HG03139 (cell line): ENCODE results near the gene CEND1.
"Not testable (repeated sequence)": the region's sequence is repeated elsewhere in the genome, so short reads cannot be mapped to it uniquely, and the experiment has no call there.

Experiments
- ATAC-seq: cut with Tn5 transposase; IDR thresholded peaks from one replicate; pipeline ENCODE4 v1.9.1; 2021; ENCODE audit not compliant: unreplicated experiment

The CEND1 gene

DNA sequence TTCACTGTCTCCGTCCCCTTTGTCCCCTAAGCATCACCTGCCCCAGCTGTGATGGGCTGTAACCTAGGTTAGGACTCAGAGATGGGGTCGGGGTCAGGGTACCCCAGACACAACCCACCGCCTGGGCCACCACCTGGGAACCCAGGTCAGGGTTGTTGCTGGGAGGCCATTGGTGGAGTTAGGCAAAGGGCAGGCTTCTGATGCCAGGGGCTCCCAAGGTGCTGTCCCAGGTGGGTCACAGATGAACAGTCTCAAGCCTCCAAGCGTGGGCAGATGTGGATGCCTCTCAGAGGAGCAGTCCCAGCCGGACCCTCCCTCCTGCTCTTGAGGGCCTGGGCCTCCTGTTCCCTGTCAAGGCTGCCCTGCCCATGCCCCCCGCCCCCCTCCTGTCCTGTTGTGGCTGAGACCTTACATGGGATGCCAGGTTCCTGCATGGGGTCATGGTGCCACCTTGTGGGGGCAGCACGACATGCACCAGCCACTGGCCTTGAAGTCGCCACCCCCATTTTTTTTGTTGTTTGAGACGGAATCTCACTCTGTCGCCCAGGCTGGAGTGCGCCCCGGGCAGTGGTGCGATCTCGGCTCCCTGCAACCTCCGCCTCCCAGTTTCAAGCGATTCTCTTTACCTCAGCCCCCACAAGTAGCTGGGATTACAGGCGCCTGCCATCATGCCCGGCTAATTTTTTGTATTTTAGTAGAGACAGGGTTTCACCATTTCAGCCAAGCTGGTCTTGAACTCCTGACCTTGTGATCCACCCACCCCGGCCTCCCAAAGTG, 24.7 kb downstream of the CEND1 start:
- no peak for ATAC-seq

DNA sequence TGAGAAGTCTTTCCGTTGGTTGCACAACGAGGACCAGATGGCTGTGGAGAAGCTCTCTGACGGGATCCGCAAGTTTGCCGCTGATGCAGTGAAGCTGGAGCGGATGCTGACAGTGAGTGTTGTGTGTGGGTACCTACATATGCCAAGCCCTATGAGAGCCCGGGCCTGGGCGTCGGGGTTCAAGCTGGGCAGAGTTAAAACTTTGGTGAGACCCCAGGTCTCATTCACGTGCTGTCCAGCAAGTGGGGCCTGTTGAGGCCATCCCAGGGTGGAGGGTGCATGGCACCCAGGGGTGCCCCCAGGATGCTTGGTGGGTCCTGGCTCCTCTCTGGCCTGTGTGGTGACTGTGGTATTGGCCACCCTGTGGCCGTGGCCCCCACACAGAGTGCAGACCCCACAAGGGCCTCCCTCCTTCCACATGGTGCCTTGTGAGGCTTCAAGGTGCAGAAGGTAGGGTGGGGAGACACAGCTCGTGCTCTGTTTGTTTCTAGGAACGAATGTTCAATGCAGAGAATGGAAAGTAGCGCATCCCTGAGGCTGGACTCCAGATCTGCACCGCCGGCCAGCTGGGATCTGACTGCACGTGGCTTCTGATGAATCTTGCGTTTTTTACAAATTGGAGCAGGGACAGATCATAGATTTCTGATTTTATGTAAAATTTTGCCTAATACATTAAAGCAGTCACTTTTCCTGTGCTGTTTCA, 25.4 kb downstream of the CEND1 start:
- no peak for ATAC-seq

- ATAC-seq: no peak
Measured at GRCh38 chr11:763549-764321, 26.2 kb downstream of the CEND1 start.

- no peak for ATAC-seq
Measured at GRCh38 chr11:763073-763463, 26.8 kb downstream of the CEND1 start.

DNA sequence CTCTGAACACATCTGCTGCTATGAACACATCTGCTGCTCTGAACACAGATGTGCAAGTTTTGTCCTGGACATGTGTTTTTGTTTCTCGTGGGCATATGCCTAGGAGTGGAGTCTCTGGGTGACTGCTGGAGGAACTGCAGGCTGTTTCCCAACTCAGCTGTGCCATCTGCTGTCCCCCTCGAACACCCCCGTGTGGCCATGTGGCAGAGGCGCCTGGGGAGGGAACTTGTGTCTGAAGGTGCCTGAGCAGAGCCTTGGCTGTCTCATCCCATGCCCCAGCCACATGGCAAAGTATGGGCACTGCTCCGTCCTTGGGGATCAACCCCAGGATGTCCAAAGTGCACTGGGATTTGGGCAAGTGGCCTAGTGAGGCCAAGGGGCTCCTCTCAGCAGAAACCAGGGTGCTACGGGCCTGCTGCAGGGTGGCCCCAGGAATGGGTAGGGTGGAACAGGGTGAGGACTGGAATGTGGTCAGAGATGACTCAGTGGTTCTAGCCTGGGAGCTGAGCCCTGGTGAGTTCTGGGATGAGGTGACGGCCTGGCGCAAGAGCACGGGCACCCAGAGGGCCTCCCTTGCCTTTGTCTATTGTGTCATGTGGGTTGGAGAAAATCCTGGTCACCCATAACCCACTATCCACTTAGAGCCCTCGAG, 27.3 kb downstream of the CEND1 start:
- no peak for ATAC-seq

GRCh38 chr11:761526-762108, 28.3 kb downstream of the CEND1 start:
- ATAC-seq: no peak

DNA sequence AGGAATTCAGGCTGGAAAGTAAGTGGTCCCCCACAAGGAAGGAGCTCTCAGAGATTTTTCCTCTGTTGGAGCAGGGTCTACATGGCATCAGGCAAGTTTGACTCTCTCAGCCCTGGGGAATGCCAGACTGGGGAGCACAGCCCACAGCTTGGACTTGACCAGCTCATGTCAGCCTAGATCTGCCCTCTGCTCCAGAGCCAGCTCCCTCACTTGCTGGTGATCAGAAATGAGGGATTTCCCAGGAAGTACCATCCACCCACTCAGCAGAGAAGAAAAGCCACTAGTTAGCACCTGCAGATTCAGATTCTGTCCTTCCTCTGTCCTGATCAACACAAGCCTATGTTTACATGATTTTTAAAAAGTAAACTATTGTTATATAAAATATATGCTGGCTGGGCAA, 29.7 kb downstream of the CEND1 start:
- no peak for ATAC-seq

DNA sequence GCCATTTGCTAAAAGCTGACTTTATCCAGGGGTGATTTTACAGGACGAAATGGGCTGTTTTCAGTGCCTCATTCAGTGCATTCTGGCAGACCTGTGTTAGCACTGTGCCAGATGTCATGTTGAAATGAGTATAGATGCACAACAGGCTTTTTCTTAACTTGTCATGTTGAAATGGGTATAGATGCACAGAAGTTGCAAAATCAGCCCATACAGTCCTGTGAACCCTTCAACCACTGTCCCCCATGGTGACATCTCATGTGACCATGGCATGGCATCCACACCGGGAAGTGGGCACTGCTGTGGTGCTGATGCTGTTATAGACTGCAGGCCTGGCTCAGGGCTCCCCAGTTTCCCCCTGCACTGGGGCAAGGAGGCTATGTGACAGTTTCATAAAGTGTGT, 40.2 kb downstream of the CEND1 start:
- ATAC-seq: no peak

GRCh38 chr11:748007-748359, 41.9 kb downstream of the CEND1 start:
- no peak for ATAC-seq

DNA sequence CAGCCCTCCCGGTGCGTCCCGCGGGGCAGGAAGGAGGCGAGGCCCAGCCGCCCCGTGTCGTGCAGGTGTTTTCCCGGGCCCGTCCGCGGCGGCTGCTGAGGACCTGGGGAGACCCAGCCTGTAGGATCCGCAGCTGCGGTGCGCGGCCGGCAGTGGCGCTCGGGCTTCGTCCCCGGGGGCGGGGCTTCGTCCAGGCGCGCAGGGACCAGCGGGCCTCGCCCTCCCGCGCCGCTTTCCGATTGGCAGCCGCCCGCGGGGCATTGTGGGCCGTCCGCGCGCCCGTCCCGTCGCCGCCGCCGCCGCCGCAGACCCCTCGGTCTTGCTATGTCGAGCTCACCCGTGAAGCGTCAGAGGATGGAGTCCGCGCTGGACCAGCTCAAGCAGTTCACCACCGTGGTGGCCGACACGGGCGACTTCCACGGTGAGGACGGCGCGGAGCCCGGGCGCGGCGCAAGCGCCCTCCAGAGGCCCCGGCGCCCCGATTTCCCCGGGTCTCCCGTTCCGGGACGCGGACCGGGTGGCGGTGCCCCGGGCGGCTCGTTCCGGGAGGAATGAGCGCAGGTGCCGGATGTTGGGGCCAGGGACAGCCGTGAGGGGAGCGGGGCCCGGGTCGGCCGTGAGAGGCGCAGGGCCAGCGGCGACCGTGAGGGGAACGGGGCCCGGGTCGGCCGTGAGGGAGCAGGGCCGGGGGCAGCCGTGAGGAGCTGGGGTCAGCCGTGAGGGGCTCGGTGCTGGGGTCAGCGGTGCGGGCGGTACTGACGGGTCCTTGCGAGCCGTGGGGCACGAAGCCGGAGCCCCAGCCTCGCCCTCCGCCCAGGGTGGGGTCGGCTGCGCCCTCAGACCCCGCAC, 42.5 kb downstream of the CEND1 start, which contains the start of gene TALDO1:
Gene TALDO1, plus strand, starts transcription at position 307 of the 849 bp plus-strand sequence. Its CDS starts 18 bp downstream, at position 325.
- ATAC-seq: peak; percentile 81

- ATAC-seq: no peak
Measured at GRCh38 chr11:746289-747157, 43.4 kb downstream of the CEND1 start.

- no peak for ATAC-seq
Measured at GRCh38 chr11:745428-745827, 44.5 kb downstream of the CEND1 start.

- ATAC-seq: no peak
Measured at GRCh38 chr11:742571-743201, 47.2 kb downstream of the CEND1 start.

DNA sequence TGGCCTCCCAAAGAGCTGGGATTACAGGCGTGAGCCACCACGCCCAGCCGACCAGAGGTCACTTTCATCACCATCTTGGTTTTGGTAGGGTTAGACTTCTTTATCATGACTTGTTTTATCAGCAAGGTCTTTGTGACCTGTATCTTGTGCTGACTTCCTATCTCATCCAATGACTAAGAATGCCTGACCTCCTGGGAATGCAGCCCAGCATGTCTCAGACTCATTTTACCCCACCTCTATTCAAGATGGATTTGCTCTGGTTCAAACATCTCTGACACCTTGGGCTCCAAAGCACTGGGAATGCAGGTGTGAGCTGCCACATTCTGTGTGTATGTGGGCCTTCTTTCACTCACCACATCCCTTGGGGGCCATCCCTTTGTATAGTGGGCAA, 47.7 kb downstream of the CEND1 start:
- no peak for ATAC-seq

DNA sequence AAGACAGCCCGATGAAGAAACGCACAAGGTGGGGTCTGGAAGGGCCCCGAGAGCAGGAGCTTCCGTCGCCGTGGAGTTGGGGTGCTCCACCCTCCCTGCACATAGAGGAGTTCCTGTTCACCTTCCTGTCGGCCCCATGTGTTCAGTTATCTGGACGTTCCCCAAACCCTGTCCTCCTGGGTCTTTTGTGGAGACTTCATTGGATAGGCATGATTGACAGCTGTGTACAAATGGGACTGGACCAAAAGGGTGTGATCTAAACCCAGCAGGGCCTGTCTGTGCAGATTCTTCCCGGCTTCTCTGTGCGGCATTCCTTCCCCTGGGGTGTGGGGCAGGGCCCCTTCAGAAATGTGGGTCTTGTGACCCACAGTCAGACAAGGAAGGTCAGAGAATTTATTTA, 52.0 kb downstream of the CEND1 start:
- ATAC-seq: not testable (repeated sequence)

DNA sequence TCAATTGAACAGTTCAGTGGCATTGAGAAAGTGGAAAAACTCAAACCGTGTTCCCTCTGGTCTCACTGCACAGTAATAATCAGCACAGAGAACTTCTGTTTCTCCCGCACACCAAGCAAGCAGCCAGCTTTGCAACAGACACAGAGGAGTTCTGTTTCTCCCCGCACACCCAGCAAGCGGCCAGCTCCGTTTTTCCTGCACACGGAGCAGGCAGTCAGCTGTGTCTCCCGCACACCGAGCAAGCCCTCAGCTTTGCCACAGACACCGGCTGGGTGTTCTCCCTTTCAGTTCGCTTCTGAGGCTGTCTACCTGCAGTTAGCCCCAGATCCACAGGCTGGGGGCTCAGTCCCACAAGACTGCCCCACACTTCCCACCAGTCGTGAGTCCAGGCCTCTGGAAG, 52.5 kb downstream of the CEND1 start:
- no peak for ATAC-seq
